AML-193 (cell line): ENCODE data around the gene STEEP1.

Experiments
- DNase-seq, 2 experiments: peaks; one replicate each; lab custom pipeline; 2025; lab: John Stamatoyannopoulos, UW

The STEEP1 gene

GRCh38 chrX:119565107-119565663, at the start of gene STEEP1:
Gene STEEP1 (minus strand): TSS chrX:119565409. CDS start chrX:119565355, 54 bp downstream.
- DNase-seq = peak; percentile 78 to 86

GRCh38 chrX:119614776-119615175, 49.6 kb upstream of the STEEP1 start:
- no peak for DNase-seq

GRCh38 chrX:119607018-119607389, 41.8 kb upstream of the STEEP1 start:
- no peak for DNase-seq

- DNase-seq = peak; percentile 75 to 77
Measured at GRCh38 chrX:119606280-119607017, 41.2 kb upstream of the STEEP1 start, which contains the start of gene NKRF. Gene NKRF (minus strand): TSS chrX:119606424.

GRCh38 chrX:119605464-119606279, 40.5 kb upstream of the STEEP1 start:
- DNase-seq = no peak

GRCh38 chrX:119604766-119605463, 39.7 kb upstream of the STEEP1 start:
- no peak for DNase-seq

GRCh38 chrX:119602701-119603255, 37.6 kb upstream of the STEEP1 start:
- no peak for DNase-seq

GRCh38 chrX:119589810-119590209, 24.6 kb upstream of the STEEP1 start:
- DNase-seq = no peak

- DNase-seq = no peak
Measured at GRCh38 chrX:119583431-119584059, 18.3 kb upstream of the STEEP1 start.

GRCh38 chrX:119579414-119579813, 14.2 kb upstream of the STEEP1 start:
- DNase-seq = no peak

- DNase-seq = peak; percentile 50 to 77
Measured at GRCh38 chrX:119574394-119575266, 9.4 kb upstream of the STEEP1 start, which contains the start of gene UBE2A. Gene UBE2A (plus strand): TSS chrX:119574563. CDS start chrX:119574712, 149 bp downstream.

- DNase-seq = peak in 1 of 2 experiments; percentile 8
Measured at GRCh38 chrX:119573840-119574393, 8.7 kb upstream of the STEEP1 start.

GRCh38 chrX:119573222-119573621, 8.0 kb upstream of the STEEP1 start:
- DNase-seq = no peak

- no peak for DNase-seq
Measured at GRCh38 chrX:119570351-119570835, 5.2 kb upstream of the STEEP1 start.

GRCh38 chrX:119552508-119552907, 12.7 kb downstream of the STEEP1 start:
- no peak for DNase-seq

GRCh38 chrX:119549327-119550016, 15.7 kb downstream of the STEEP1 start:
- DNase-seq = no peak

GRCh38 chrX:119541188-119541587, 24.0 kb downstream of the STEEP1 start:
- DNase-seq = no peak

- DNase-seq = no peak
Measured at GRCh38 chrX:119539872-119540271, 25.3 kb downstream of the STEEP1 start.

- DNase-seq = no peak
Measured at GRCh38 chrX:119537487-119537886, 27.7 kb downstream of the STEEP1 start.
